Loucy (cell line): ENCODE data around the gene NTN4.
"Not testable (repeated sequence)": the region's sequence is repeated elsewhere in the genome, so short reads cannot be mapped to it uniquely, and the experiment has no call there.

Source experiments
- H2AFZ ChIP-seq: fragments of 200-600 bp; sonication (generic); 2 replicates; pipeline ENCODE4 v1.6.0; 2016; ENCODE audit warnings: antibody characterized with exemption, mild to moderate bottlenecking, low read length, moderate library complexity
- H3F3A ChIP-seq: fragments of 200-600 bp; 2 replicates; pipeline ENCODE4 v1.6.0; 2016; ENCODE audit warnings: antibody characterized with exemption, low read depth, mild to moderate bottlenecking
- H3K27me3 ChIP-seq: fragments of 200-600 bp; sonication (generic); 2 replicates; pipeline ENCODE4 v1.6.1; 2014; ENCODE audit warnings: low read length, mild to moderate bottlenecking; ENCODE audit not compliant: insufficient read depth, poor library complexity, severe bottlenecking
- H3K36me3 ChIP-seq: fragments of 200-600 bp; sonication (generic); 2 replicates; pipeline ENCODE4 v1.6.1; 2016; ENCODE audit warnings: low read length; ENCODE audit not compliant: insufficient read depth
- H3K4me1 ChIP-seq: fragments of 200-600 bp; sonication (generic); 2 replicates; pipeline ENCODE4 v1.5.1; 2014; ENCODE audit warnings: low read length, mild to moderate bottlenecking; ENCODE audit not compliant: insufficient read depth, poor library complexity, severe bottlenecking
- H3K4me2 ChIP-seq: fragments of 200-600 bp; sonication (generic); 2 replicates; pipeline ENCODE4 v1.6.0; 2014; ENCODE audit warnings: antibody characterized with exemption, low read length, low read depth, mild to moderate bottlenecking; ENCODE audit not compliant: poor library complexity, severe bottlenecking
- H3K4me3 ChIP-seq: fragments of 200-600 bp; sonication (generic); 2 replicates; pipeline ENCODE4 v1.5.1; 2014; ENCODE audit warnings: low read length, mild to moderate bottlenecking, mixed read lengths; ENCODE audit not compliant: poor library complexity, severe bottlenecking
- H3K79me2 ChIP-seq: fragments of 200-600 bp; sonication (generic); 2 replicates; pipeline ENCODE4 v1.6.1; 2014; ENCODE audit warnings: low read length; ENCODE audit not compliant: insufficient read depth
- H3K9ac ChIP-seq: fragments of 200-600 bp; sonication (generic); 2 replicates; pipeline ENCODE4 v1.6.0; 2014; ENCODE audit warnings: mild to moderate bottlenecking, low read depth, low read length, moderate library complexity; ENCODE audit not compliant: poor library complexity, severe bottlenecking
- H3K9me2 ChIP-seq: fragments of 200-600 bp; sonication (generic); replicated peaks from 2 replicates; pipeline ENCODE4 v1.6.1; 2016; ENCODE audit warnings: low read depth, low read length, mixed read lengths
- H3K9me3 ChIP-seq: fragments of 200-600 bp; sonication (generic); 2 replicates; pipeline ENCODE4 v1.6.1; 2014; ENCODE audit warnings: mild to moderate bottlenecking, antibody characterized with exemption, low read length, low read depth; ENCODE audit not compliant: insufficient read depth
- H4K20me1 ChIP-seq: fragments of 200-600 bp; sonication (generic); 2 replicates; pipeline ENCODE4 v1.6.0; 2014; ENCODE audit warnings: antibody characterized with exemption, low read length, mild to moderate bottlenecking; ENCODE audit not compliant: insufficient read depth, poor library complexity, severe bottlenecking
- EZH2phosphoT487 ChIP-seq: fragments of 200-600 bp; IDR thresholded peaks from 2 replicates; pipeline ENCODE4 v1.6.1; 2018; ENCODE audit warnings: antibody characterized with exemption, mild to moderate bottlenecking, moderate library complexity, borderline replicate concordance
- TF ChIP-seq, protein P1 (sequence below): fragments of 200-600 bp; sonication (generic); conservative IDR thresholded peaks from 2 replicates; pipeline ENCODE4 v1.5.1; 2014; ENCODE audit warnings: mild to moderate bottlenecking, antibody characterized with exemption, low read length

NTN4 gene

DNA sequence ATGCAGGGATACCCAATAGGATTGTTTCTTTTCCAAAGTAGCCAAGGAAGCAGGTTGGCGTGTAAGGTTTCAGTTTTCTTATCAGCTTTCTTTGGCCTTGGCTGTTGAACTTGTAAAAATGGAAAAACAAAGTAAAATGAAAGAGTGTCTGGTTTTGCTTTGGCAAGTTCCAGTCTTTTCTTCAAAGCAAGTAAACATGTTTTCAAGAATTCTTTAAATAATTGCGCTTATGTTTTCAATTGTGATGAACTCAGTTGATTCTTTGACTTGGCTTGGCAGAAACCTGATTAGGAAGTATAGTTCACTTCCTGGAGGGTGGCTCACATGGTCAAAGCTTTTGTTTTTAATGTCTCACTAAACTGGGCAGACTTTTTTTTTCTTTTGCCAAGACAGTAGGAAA lies 127.0 kb downstream of the NTN4 start:
- H3K9me3 ChIP-seq: no peaks in the 10 kb centered on the region
- no peaks in the 10 kb centered on the region for H4K20me1 ChIP-seq
- H3K36me3 ChIP-seq: no peaks in the 10 kb centered on the region
- no peak overlapping the region for H3K4me3 ChIP-seq
- H3K4me2 ChIP-seq: no peak overlapping the region
- peaks cover 5% of the 10 kb centered on the region for H3K4me1 ChIP-seq
- H3K79me2 ChIP-seq: no peaks in the 10 kb centered on the region
- no peaks in the 10 kb centered on the region for H3K9me2 ChIP-seq
- no peak overlapping the region for H3K9ac ChIP-seq
- no peaks in the 10 kb centered on the region for H3F3A ChIP-seq
- peak overlapping the region; percentile 88 for H2AFZ ChIP-seq
- no peak for TF ChIP-seq EZH2phosphoT487
- TF ChIP-seq, protein P1, sequence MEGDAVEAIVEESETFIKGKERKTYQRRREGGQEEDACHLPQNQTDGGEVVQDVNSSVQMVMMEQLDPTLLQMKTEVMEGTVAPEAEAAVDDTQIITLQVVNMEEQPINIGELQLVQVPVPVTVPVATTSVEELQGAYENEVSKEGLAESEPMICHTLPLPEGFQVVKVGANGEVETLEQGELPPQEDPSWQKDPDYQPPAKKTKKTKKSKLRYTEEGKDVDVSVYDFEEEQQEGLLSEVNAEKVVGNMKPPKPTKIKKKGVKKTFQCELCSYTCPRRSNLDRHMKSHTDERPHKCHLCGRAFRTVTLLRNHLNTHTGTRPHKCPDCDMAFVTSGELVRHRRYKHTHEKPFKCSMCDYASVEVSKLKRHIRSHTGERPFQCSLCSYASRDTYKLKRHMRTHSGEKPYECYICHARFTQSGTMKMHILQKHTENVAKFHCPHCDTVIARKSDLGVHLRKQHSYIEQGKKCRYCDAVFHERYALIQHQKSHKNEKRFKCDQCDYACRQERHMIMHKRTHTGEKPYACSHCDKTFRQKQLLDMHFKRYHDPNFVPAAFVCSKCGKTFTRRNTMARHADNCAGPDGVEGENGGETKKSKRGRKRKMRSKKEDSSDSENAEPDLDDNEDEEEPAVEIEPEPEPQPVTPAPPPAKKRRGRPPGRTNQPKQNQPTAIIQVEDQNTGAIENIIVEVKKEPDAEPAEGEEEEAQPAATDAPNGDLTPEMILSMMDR: no peak
- no peaks in the 10 kb centered on the region for H3K27me3 ChIP-seq

DNA sequence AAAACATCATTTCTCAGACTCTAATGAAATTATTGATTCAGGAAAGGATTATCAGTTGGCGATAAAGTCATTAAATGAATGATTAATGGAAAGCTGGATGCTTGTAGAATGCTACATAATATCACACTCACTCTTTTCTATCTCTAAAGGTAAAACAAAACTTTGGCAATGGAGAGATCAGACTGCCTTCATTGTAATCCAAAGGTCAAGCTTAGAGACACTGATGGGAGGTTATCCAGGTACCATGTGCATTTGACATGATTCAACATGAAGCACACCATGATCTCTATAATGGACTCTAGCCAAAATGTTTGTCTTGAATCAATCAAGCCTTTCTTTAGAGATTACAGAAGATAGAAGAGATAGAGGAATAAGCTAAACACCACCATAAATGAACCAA lies 129.2 kb downstream of the NTN4 start:
- Histone ChIP-seq H3K9me3 (no peaks in the 10 kb centered on the region), H3K79me2 (no peaks in the 10 kb centered on the region), H3K27me3 (no peaks in the 10 kb centered on the region), H3K9ac (no peak overlapping the region), H3K9me2 (no peaks in the 10 kb centered on the region), H3K4me3 (no peak overlapping the region), H4K20me1 (no peaks in the 10 kb centered on the region), H3K4me2 (no peak overlapping the region), H2AFZ (no peak overlapping the region), H3F3A (no peaks in the 10 kb centered on the region), H3K4me1 (peaks cover 5% of the 10 kb centered on the region), H3K36me3 (no peaks in the 10 kb centered on the region)
- no peak for TF ChIP-seq EZH2phosphoT487
- TF ChIP-seq, protein P1: no peak

DNA sequence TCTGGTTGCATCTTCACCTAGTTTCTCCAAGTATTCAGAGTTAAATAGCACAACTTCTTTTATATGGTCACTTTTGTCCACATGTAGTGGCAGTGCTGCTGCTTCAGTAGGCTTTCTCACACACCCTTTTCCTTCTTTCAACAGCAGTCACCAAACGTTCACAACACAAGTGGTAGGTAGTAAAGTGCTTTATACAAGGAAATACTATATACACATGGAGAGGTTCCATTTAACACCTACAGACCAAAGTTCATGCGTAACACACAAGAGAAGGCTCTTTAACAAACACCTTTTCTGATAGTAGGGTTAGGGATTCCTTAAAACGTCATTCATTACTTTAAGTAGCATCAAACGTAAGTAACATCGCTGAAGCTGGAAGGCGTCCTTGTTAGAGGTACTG lies 132.2 kb downstream of the NTN4 start:
- Histone ChIP-seq H4K20me1 (no peaks in the 10 kb centered on the region), H3K4me1 (peaks cover 5% of the 10 kb centered on the region), H3K4me2 (no peak overlapping the region), H3K79me2 (no peaks in the 10 kb centered on the region), H3F3A (peaks cover 3% of the 10 kb centered on the region; the same call in 1 of the 2 replicates), H2AFZ (no peak overlapping the region), H3K9ac (no peak overlapping the region), H3K36me3 (no peaks in the 10 kb centered on the region), H3K9me3 (no peaks in the 10 kb centered on the region), H3K4me3 (no peak overlapping the region), H3K27me3 (no peaks in the 10 kb centered on the region), H3K9me2 (no peaks in the 10 kb centered on the region)
- TF ChIP-seq, protein P1: no peak
- TF ChIP-seq EZH2phosphoT487: no peak

DNA sequence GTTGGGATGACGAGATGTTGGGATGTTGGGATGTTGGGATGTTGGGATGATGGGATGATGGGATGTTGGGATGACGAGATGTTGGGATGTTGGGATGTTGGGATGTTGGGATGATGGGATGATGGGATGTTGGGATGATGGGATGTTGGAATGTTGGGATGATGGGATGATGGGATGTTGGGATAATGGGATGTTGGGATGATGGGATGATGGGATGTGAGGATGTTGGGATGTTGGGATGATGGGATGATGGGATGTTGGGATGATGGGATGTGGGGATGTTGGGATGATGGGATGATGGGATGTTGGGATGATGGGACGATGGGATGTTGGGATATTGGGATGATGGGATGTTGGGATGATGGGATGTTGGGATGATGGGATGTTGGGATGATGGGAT lies 135.9 kb downstream of the NTN4 start:
- H3K4me1 ChIP-seq, H3K9me2 ChIP-seq, H3K79me2 ChIP-seq, H3K9me3 ChIP-seq, H4K20me1 ChIP-seq, H3K27me3 ChIP-seq, H3K4me2 ChIP-seq, H3F3A ChIP-seq, H2AFZ ChIP-seq, H3K9ac ChIP-seq, H3K36me3 ChIP-seq, H3K4me3 ChIP-seq: not testable (repeated sequence)
